AML-193 (cell line): ENCODE data around the gene PARP14.

Experiments
- DNase-seq, 2 experiments: peaks; one replicate each; lab custom pipeline; 2025; lab: John Stamatoyannopoulos, UW

Gene PARP14

DNA sequence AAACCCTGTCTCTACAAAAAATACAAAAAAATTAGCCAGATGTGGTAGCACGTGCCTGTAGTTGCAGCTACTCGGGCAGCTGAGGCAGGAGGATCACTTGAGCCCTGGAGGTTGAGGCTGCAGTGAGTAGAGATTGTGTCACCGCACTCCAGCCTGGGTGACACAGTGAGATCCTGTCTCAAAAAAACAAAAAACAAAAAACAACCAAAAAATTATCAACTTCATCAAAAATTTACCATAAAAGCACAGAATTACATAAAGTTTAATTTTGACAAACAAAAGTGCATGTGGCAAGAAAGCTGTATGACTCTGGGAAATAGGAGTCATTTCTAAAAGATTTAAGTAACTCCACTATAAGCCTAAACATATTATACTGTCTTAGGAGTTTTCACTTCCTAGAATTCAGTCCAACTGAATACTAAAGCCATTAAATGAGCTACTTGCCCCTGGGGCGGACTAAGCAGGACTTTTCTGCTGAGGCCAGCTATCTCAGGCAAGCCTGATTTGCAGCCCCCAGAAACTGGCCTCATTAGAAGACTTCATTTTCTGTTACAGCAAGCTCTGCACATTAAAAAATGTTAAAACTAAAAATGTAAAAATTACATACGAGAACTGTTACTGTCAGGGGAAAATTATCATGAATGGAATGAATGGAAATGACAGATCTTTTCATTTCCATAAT, 90.0 kb downstream of the PARP14 start:
- DNase-seq: no peak

DNA sequence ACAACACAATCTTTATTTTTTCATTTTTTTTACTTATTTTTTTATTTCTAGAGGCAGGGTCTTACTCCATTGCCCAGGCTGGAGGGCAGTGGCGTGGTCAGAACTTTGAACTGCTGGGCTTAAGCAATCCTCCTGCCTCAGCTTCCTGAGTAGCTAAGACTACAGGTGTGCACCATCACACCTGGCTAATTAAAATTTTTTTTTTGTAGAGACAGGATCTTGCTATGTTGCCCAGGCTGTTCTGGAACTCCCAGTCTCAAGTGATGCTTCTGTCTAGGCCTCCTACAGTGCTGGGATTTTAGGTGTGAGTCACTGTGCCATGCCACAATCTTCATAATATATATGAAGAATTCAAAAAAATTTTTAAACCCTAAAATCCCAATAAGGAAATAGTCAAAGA, 92.2 kb downstream of the PARP14 start:
- no peak for DNase-seq

DNA sequence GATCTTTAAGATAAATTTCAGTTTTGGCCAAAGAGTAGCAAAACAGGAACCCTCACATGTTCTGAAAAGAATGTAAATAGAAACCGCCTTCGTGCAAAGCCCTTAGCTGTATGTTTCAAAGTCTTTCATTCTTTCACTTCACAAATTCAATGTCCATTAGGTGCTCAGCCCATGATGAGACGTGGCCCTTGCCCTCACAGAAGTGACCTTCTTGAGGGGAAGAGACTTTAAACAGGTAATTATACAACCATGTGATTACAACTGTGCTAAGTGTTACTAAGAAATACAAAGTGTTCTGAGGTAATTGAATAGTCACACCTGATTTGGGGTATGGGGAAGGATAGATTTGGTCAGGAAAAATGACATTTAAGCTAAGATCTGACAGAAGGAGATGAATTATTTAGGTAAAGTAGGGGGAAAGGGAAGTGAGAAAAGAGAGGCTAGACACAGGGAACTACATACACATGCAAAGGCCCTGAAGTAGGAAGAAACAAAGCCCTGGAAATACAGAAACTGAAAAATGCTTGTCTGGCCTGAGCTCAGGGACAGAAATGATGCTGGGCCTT, 93.4 kb downstream of the PARP14 start:
- DNase-seq: no peak

DNA sequence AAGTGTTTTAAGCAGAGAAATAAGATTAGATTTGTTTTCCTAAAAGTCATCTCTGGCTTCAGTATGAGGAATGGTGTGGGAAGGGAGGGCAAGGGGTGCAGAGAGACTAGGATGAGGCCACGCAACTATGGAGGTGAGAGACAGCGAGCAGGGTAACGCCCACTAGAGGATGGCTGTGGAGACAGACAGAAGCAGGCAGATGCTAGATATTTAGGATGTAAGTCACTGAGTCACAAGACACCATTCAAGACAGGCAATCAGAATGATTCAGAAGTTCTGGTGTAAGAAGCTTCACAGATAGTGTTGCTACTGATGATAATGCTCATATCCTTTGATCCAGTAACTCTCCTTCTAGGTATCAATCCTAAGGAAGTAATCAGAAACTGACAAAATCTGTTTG, 93.9 kb downstream of the PARP14 start:
- no peak for DNase-seq

DNA sequence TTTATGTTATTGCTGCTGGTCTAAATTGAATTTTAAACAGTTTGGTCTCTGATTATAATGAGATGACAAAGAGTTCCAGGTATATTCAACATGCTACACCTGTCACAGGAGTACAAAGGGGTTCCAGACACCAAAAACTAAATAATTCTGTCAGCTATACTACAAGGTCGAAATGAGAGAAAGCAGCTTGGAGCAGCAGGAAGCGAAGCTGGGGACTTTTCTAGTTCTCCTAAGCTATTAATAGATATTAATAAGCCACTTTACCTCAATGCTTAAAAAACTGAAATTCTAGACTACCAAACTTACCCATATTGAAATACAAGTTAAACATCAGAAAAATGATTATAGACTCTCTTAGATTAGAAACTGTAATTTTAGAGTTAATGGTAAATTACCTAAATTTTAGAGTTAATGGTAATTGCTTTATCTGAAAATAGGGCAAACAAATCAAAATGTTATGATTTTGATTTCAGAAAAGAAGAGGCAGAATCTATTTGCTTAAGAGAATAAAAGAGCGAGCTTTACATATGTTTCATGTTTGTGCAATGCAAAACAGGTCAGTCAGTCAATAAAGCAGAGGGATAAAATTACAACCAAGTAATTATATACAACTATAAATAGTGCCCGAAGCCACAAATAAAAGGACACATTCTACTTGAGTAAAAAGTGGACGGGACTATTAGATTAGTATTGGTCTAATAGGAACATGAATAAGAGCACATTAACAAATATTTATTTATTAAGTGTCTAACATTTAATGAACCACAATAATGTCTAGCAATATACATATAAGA, 96.2 kb downstream of the PARP14 start:
- no peak for DNase-seq

DNA sequence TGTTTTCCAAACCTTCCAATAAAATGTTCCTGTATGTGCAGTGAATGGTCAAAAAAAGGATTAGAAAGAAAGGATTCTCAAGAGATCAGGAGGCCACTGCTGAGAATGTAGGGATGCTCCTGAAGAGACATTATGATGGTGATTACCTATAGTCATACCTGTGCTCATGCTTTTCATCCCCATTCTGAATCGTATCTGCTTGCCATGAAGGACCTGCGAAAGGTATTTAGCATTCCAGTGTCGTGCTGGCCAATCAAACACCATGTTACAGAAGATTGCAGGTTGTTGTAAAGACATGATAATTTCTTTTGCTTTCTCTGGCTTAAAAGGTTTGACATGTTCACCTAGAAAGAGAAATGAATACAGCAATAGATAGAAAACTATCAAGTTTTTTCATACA, 96.9 kb downstream of the PARP14 start:
- no peak for DNase-seq
